HEK293 (cell line): ENCODE results near the gene UTP15.

Experiments
- ZNF138 ChIP-seq: fragments of 450-650 bp; formaldehyde crosslinking; IDR thresholded peaks from 2 replicates; pipeline ENCODE4 v1.5.1; 2016; ENCODE audit warnings: missing biosample characterization, missing genetic modification characterization, borderline replicate concordance
- ZNF585B ChIP-seq: fragments of 450-650 bp; formaldehyde crosslinking; IDR thresholded peaks from 2 replicates; pipeline ENCODE4 v1.5.1; 2016; ENCODE audit warnings: missing biosample characterization, missing genetic modification characterization
- ZNF768 ChIP-seq: fragments of 450-650 bp; formaldehyde crosslinking; IDR thresholded peaks from 2 replicates; pipeline ENCODE4 v1.5.1; 2018; ENCODE audit warnings: missing biosample characterization, mild to moderate bottlenecking, missing genetic modification characterization
- TF ChIP-seq, protein P1 (sequence below): fragments of 450-650 bp; formaldehyde crosslinking; IDR thresholded peaks from 2 replicates; pipeline ENCODE4 v1.5.1; 2016; ENCODE audit warnings: missing biosample characterization, missing genetic modification characterization

DNA sequence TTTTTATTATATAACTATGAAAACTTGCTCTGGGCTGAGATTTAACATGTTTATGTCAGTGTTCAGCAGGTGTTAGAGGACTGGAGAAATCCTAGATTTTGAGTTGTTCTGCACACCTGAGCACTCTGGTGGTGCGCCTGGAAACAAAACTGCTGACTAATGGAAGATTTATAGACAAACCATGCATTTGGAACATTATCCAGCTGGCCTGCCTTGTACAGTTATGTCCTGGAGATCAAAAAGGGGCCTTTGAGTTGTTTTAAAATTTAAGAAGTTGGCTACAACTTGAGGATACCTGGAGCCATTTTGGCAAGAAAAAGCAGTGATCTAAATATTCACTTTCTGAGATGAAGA lies 54.8 kb downstream of the UTP15 start:
- TF ChIP-seq ZNF585B (tag by site-specific recombination) (no peak), ZNF138 (tag by site-specific recombination) (no peak), ZNF768 (tag by site-specific recombination) (no peak)
- TF ChIP-seq, protein P1, sequence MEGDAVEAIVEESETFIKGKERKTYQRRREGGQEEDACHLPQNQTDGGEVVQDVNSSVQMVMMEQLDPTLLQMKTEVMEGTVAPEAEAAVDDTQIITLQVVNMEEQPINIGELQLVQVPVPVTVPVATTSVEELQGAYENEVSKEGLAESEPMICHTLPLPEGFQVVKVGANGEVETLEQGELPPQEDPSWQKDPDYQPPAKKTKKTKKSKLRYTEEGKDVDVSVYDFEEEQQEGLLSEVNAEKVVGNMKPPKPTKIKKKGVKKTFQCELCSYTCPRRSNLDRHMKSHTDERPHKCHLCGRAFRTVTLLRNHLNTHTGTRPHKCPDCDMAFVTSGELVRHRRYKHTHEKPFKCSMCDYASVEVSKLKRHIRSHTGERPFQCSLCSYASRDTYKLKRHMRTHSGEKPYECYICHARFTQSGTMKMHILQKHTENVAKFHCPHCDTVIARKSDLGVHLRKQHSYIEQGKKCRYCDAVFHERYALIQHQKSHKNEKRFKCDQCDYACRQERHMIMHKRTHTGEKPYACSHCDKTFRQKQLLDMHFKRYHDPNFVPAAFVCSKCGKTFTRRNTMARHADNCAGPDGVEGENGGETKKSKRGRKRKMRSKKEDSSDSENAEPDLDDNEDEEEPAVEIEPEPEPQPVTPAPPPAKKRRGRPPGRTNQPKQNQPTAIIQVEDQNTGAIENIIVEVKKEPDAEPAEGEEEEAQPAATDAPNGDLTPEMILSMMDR (tag by site-specific recombination), result no peak
